HG02852 (cell line): ENCODE results near the gene COMMD2.

ENCODE experiments used
- ATAC-seq: cut with Tn5 transposase; IDR thresholded peaks from one replicate; pipeline ENCODE4 v1.9.1; 2021; ENCODE audit warnings: mild to moderate bottlenecking, moderate library complexity; ENCODE audit not compliant: unreplicated experiment

The COMMD2 gene

DNA sequence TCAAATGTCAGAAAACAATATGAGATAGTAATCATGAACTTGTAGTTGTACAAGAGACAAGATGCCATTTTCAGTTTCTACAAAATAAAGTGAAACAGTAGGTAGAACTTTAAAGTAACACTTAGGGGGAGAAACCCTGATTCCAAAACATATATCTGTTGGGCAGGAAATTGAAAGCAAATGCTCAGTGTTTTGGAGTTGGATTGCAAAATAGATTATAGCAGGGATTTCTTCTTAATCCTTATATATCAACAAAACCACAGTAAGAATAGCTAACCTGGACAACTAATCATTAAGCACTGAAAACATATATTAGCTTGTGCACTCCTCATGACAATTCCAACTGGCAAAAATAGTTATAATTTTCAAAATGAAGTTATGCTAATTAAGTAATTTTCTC, 46.9 kb downstream of the COMMD2 start:
- no peak for ATAC-seq

GRCh38 chr3:149703466-149703865, 48.8 kb downstream of the COMMD2 start:
- ATAC-seq, result no peak

- ATAC-seq, result peak; percentile 63
Observed at GRCh38 chr3:149702691-149703441, 49.4 kb downstream of the COMMD2 start.

GRCh38 chr3:149701977-149702350, 50.3 kb downstream of the COMMD2 start:
- ATAC-seq, result peak; percentile 42

GRCh38 chr3:149701206-149701976, 50.9 kb downstream of the COMMD2 start:
- ATAC-seq, result peak; percentile 35
